IPS-11a (cell line): ENCODE data around the gene IST1.

Source experiments
- H3K4me3 ChIP-seq: one replicate; pipeline ENCODE4 v1.5.1; 2013; ENCODE audit warnings: low read depth, low read length, control low read depth

The IST1 gene

DNA sequence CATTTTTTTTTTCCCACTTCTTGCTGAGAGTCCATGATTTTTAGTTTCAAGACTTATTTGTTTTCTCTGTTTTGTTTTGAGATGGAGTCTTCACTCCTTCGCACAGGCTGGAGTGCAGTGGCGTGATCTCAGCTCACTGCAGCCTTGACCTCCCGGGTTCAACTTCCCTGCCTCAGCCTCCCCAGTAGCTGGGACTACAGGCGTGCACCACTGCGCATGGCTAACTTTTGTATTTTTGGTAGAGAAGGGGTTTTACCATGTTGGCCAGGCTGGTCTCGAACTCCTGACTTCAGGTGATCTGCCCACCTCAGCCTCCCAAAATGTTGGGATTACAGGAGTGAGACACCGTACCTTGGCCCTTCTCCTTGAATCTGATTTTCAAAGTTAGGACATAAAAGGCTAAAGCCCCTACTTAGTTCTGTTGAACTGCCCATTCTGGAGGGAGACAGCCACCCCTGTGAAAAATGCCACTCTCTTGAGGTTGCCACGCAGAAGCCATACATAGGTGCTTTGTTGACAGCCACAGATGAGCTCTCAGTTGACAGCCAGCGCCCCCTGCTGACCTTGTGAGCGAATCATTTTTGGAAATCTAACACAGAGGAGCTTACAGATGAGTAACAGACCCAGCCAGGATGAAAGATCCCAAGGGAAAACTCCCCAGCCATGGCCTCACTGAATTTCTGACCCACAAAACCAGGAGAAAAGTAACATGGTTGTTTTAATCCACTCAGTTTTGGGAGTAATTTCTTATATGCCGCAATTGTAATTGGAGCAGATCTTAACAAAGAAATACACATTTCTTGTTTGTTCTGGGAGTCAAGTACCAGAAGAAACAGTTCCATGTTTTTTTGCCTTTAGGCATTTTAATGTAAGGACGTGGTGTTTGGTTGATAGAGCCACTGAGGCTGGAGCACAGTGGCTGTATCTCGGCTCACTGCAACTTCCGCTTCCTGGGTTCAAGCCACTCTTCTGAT, 66.0 kb downstream of the IST1 start:
- no peak overlapping the region for H3K4me3 ChIP-seq

DNA sequence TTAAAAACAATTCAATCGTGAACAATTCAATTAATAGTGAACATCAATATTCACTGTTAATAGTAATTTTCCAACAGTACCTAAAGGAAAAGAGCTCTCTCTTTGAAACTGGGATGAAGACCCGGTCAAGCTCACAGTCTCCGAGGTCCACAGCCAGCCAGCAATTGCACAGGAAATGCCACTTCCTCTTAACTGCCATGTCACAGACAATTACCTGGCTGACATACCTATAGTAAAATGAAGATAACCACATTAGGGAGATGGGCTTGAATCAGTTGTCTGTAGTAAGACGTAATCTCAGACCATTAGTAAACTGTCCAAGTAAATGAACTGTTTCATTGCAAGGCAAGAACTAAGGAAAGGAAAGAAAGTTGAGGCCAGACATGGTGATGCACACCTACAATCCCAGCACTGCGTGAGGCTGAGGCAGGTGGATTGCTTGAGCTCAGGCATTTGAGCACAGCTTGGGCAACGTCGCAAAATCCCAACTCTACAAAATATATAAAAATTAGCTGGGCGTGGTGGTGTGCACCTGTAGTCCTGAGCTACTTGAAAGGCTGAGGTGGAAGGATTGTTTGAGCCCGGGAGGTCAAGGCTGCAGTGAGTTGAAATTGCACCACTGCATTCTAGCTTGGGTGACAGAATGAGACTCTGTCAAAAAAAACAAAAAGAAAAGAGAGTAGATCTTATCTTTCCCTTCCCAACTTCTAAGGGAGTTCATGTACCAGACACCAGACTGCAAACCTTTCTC, 68.0 kb downstream of the IST1 start:
- no peak overlapping the region for H3K4me3 ChIP-seq

DNA sequence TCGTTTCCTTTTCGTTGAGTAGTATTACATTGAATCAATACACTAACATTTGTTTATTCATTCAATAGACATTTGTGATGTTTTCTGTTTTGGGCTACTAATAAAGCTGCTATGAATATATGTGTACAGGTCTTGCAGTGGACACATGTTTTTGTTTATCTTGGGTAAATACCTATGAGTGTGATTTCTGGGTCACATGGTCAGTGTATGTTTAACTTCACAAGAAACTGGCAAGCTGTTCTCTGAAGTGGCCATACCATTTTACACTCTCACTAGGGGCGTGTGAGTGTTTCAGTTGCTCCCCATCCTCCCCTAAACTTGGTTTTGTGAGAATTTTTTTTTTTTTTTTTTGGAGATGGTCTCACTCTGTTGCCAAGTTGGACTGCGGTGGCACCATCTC, 69.9 kb downstream of the IST1 start:
- H3K4me3 ChIP-seq = no peak overlapping the region

DNA sequence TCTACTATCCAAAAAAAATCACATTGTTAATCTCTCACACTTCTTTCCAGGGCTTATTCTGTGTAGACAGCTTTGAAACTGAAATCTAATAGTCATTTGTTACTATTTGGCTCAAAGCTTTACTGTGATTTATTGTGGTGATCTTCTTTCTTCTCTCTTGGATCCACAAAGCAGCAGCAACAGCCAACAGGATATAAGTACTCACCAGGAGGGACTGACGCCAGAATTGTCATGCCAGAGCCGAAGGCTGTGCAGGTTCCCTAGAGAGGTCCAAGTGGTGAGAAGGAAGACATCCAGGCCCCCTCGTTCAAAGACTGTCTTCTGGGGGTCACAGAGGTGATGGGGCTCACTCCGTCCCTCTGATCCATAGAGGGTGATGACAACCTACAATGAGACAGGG, 71.6 kb downstream of the IST1 start:
- no peak overlapping the region for H3K4me3 ChIP-seq

DNA sequence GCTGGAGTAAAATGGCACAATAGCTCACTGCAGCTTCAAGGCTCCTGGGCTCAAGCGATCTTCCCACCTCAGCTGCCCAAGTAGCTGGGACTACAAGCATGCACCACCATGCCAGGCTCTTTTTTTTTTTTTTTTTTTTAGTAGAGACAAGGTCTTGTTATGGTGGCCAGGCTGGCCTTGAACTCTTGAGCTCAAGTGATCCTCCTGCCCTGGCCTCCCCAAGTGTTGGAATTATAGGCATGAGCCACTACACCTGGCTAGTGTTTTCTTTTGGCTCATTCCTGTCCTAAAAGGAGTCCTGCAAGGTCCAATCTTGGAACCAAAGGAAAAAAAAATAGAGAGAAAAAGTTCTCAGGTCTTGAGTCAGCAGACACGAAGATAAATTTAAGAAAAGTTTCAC, 74.0 kb downstream of the IST1 start:
- no peak overlapping the region for H3K4me3 ChIP-seq

DNA sequence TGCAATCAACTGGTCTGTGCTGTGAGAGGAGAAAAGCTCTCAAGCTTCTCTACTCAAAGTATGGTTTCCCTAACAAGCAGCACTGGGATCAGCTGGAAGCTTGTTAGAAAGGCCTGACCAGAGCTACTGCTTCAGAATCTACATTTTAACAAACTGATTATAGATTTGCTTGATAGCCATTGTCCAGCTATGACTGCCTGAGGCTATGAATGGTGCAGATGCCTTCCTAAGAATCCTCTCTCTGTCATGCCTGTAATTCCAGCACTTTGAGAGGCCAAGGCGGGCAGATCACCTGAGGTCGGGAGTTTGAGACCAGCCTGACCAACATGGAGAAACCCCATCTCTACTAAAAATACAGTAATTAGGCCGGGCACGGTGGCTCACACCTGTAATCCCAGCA, 76.2 kb downstream of the IST1 start:
- no peak overlapping the region for H3K4me3 ChIP-seq

DNA sequence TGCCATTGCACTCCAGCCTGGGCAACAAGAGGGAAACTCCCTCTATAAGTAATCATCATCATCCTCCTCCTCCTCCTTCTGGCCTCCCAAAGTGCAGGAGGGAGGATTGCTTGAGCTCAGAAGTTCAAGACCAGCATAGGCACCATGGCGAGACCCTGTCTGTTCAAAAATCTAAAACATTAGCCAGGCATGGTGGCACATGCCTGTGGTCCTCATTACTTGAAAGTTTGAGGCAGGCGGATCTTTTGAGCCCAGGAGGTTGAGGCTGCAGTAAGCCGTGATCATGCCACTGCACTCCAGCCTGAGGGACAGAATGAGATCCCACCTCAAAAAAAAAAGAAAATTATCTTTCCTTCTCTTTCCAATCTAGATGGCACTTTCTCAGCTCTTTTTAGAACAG, 77.0 kb downstream of the IST1 start:
- no peak overlapping the region for H3K4me3 ChIP-seq

DNA sequence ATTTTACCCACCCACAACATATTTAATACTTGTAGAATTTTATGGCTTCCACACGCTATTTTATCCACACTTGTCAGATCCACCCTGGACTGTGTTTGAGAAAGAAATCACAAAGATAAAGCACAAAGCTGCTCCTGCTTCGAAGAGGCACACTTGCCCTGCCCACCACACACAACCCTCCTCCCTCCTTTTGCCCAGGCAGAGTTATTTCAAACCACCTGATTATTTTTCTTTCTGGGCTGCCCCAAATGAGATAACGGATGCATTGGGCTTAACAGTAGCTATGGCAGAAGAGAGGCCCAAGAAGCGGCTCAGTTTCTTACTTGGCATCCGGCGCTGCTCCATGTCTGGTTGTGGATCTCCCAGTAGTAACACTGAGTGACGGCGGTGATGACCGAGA, 77.7 kb downstream of the IST1 start:
- H3K4me3 ChIP-seq = no peak overlapping the region

DNA sequence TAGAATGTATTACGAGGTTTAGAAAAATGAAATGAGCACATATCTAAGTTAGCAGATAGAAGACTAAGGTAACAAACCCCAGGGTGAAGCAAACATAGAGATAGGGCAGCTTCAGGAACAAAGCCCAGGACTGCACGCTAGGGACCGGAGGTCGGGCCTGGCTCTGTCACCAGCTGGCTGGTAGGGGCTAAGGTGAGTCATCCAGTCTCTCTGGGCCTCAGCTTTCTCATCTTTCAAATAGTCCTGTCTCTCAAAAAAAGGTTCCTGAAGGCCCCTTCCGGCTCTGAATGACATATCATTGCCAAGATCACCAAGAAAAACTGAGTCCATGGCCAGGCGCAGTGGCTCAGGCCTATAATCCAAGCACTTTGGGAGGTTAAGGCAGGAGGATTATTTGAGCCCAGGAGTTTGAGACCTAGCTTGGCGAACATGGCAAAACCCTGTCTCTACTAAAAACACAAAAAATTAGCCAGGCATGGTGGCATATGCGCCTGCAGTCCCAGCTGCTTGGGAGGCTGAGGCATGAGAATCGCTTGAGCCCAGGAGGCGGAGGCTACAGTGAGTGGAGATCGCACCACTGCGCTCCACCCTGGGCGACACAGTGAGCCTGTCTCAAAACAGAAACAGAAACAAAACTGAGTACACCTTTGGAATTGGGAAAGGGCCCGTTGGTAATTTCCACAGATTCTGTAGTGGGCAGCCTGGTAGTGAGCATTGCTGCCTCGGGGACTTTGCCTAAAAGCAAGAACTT, 78.9 kb downstream of the IST1 start:
- H3K4me3 ChIP-seq = no peak overlapping the region
